H9 (cell line): ENCODE data around the gene QSER1. TPM values are rescaled to one million over a fixed set of nuclear protein-coding genes. Genes with fewer than 3 reads are reported as not detected.

Experiments
- DNase-seq: peaks from one replicate; pipeline ENCODE4 v3.0.0-alpha.2; 2017
- H2AFZ ChIP-seq: one replicate; pipeline ENCODE4 v1.6.1; 2013; ENCODE audit warnings: mild to moderate bottlenecking, low read length, control low read depth, moderate library complexity
- H2AK5ac ChIP-seq: 2 replicates; pipeline ENCODE4 v1.6.1; 2013; ENCODE audit warnings: low read length, control low read depth, mixed read lengths; ENCODE audit not compliant: insufficient read length
- H2BK120ac ChIP-seq: one replicate; pipeline ENCODE4 v1.6.1; 2013; ENCODE audit warnings: low read depth, mild to moderate bottlenecking, low read length, control low read depth, inconsistent platforms; ENCODE audit not compliant: poor library complexity, severe bottlenecking
- H2BK12ac ChIP-seq: 2 replicates; pipeline ENCODE4 v1.6.1; 2013; ENCODE audit warnings: low read length, control low read depth, mixed read lengths, low read depth; ENCODE audit not compliant: insufficient read length
- H2BK15ac ChIP-seq: 2 replicates; pipeline ENCODE4 v1.6.1; 2013; ENCODE audit warnings: low read depth, low read length, control low read depth
- H2BK20ac ChIP-seq: one replicate; pipeline ENCODE4 v1.6.1; 2013; ENCODE audit warnings: low read depth, mild to moderate bottlenecking, low read length, control low read depth, inconsistent platforms; ENCODE audit not compliant: poor library complexity, severe bottlenecking
- H2BK5ac ChIP-seq: 2 replicates; pipeline ENCODE4 v1.6.1; 2013; ENCODE audit warnings: low read length, control low read depth, mixed read lengths; ENCODE audit not compliant: insufficient read length
- H3K14ac ChIP-seq: 2 replicates; pipeline ENCODE4 v1.6.1; 2013; ENCODE audit warnings: low read length, control low read depth; ENCODE audit not compliant: insufficient read depth
- H3K18ac ChIP-seq: 2 replicates; pipeline ENCODE4 v1.6.1; 2013; ENCODE audit warnings: low read depth, mild to moderate bottlenecking, mixed read lengths, low read length, control low read depth; ENCODE audit not compliant: insufficient read length
- H3K23ac ChIP-seq: 2 replicates; pipeline ENCODE4 v1.6.1; 2013; ENCODE audit warnings: low read length, control low read depth, mixed read lengths, low read depth; ENCODE audit not compliant: insufficient read length
- H3K23me2 ChIP-seq: 2 replicates; pipeline ENCODE4 v1.6.1; 2013; ENCODE audit warnings: low read depth, mild to moderate bottlenecking, mixed read lengths, low read length, control low read depth; ENCODE audit not compliant: insufficient read length, poor library complexity, severe bottlenecking
- H3K27ac ChIP-seq: 2 replicates; pipeline ENCODE4 v1.5.1; 2013; ENCODE audit warnings: low read length, control low read depth, mixed read lengths, low read depth; ENCODE audit not compliant: insufficient read length
- H3K27me3 ChIP-seq: 2 replicates; pipeline ENCODE4 v1.6.1; 2013; ENCODE audit warnings: low read length, control low read depth, inconsistent platforms; ENCODE audit not compliant: insufficient read depth
- H3K4ac ChIP-seq: 2 replicates; pipeline ENCODE4 v1.6.1; 2013; ENCODE audit warnings: low read depth, mild to moderate bottlenecking, control low read depth, inconsistent platforms, low read length, moderate library complexity
- H3K4me1 ChIP-seq: 2 replicates; pipeline ENCODE4 v1.6.1; 2013; ENCODE audit warnings: low read length, control low read depth, inconsistent platforms; ENCODE audit not compliant: insufficient read depth
- H3K4me2 ChIP-seq: 2 replicates; pipeline ENCODE4 v1.6.1; 2013; ENCODE audit warnings: low read length, control low read depth, mixed read lengths; ENCODE audit not compliant: insufficient read length, insufficient read depth
- H3K56ac ChIP-seq: 2 replicates; pipeline ENCODE4 v1.6.1; 2013; ENCODE audit warnings: low read depth, mild to moderate bottlenecking, mixed read lengths, low read length, control low read depth; ENCODE audit not compliant: insufficient read length
- H3K79me1 ChIP-seq: 2 replicates; pipeline ENCODE4 v1.6.1; 2013; ENCODE audit warnings: low read depth, mild to moderate bottlenecking, moderate library complexity, low read length, control low read depth, inconsistent platforms; ENCODE audit not compliant: insufficient read depth, poor library complexity, severe bottlenecking
- H3K79me2 ChIP-seq: 2 replicates; pipeline ENCODE4 v1.6.1; 2013; ENCODE audit warnings: low read length, control low read depth, inconsistent platforms; ENCODE audit not compliant: insufficient read depth
- H3K9ac ChIP-seq: 2 replicates; pipeline ENCODE4 v1.6.1; 2013; ENCODE audit warnings: low read length, control low read depth, mixed read lengths; ENCODE audit not compliant: insufficient read length; ENCODE audit errors: extremely low read depth
- H3K9me3 ChIP-seq: one replicate; pipeline ENCODE4 v1.6.1; 2013; ENCODE audit warnings: low read depth, low read length, inconsistent platforms; ENCODE audit not compliant: control insufficient read depth
- H3T11ph ChIP-seq: one replicate; pipeline ENCODE4 v1.6.1; 2013; ENCODE audit warnings: mild to moderate bottlenecking, low read length, control low read depth, inconsistent platforms
- H4K20me1 ChIP-seq: one replicate; pipeline ENCODE4 v1.6.1; 2013; ENCODE audit not compliant: control insufficient read depth, insufficient read length, insufficient read depth
- H4K5ac ChIP-seq: 2 replicates; pipeline ENCODE4 v1.6.1; 2013; ENCODE audit warnings: low read depth, mild to moderate bottlenecking, mixed read lengths, low read length, control low read depth; ENCODE audit not compliant: insufficient read length
- H4K8ac ChIP-seq: replicated peaks from 2 replicates; pipeline ENCODE4 v1.6.1; 2013; ENCODE audit warnings: low read length, control low read depth, mixed read lengths, low read depth; ENCODE audit not compliant: insufficient read length
- H4K91ac ChIP-seq: 2 replicates; pipeline ENCODE4 v1.6.1; 2013; ENCODE audit warnings: low read depth, mild to moderate bottlenecking, moderate library complexity, mixed read lengths, low read length, control low read depth; ENCODE audit not compliant: insufficient read length
- H3K27ac Mint-ChIP-seq, 3 experiments: 2 replicates in 2 of 3; 3 replicates in 1 of 3; pipeline ENCODE4 v1.8.0; 2020 to 2021; ENCODE audit warnings: mixed read lengths in 3 of 3, mild to moderate bottlenecking in 1 of 3, moderate library complexity in 1 of 3
- H3K27me3 Mint-ChIP-seq: 2 replicates; pipeline ENCODE4 v1.8.0; 2021; ENCODE audit warnings: low read depth, mild to moderate bottlenecking, moderate library complexity, mixed read lengths
- H3K36me3 Mint-ChIP-seq, 3 experiments: 2 replicates in 2 of 3; 3 replicates in 1 of 3; pipeline ENCODE4 v1.8.0; 2020 to 2021; ENCODE audit warnings: low read depth in 3 of 3, mixed read lengths in 3 of 3; ENCODE audit not compliant: insufficient read depth in 1 of 3
- H3K4me1 Mint-ChIP-seq, 2 experiments: 2 replicates each; pipeline ENCODE4 v1.8.0; 2020; ENCODE audit warnings: mixed read lengths in 2 of 2
- H3K4me3 Mint-ChIP-seq, 2 experiments: 2 replicates in 1 of 2; 3 replicates in 1 of 2; pipeline ENCODE4 v1.8.0; 2020 to 2021; ENCODE audit warnings: mild to moderate bottlenecking in 2 of 2, mixed read lengths in 2 of 2, moderate library complexity in 1 of 2
- H3K9me3 Mint-ChIP-seq, 2 experiments: 2 replicates in 1 of 2; 3 replicates in 1 of 2; pipeline ENCODE4 v1.8.0; 2020; ENCODE audit warnings: mild to moderate bottlenecking in 2 of 2, mixed read lengths in 2 of 2, moderate library complexity in 1 of 2
- CTCF ChIP-seq: fragments of 200-600 bp; sonication (generic); conservative IDR thresholded peaks from 3 replicates; pipeline ENCODE4 v1.8.0; 2021; ENCODE audit warnings: antibody characterized with exemption, mild to moderate bottlenecking
- WGBS: extraction: QIAGEN DNeasy Blood & Tissue Kit; methylation state at CpG from one replicate; pipeline ENCODE4 v1.1.7; 2013; ENCODE audit warnings: missing lambda C conversion rate, low lambda C conversion rate, mixed read lengths; ENCODE audit not compliant: insufficient read length; ENCODE audit errors: extremely low coverage; 5-methylcytosine and 5-hydroxymethylcytosine counted together
- total RNA-seq: library from RNA; stranded (reverse); gene quantifications from 2 replicates; pipeline ENCODE4 v1.2.1, GENCODE V29; 2021

Gene QSER1
- total RNA-seq, 1 experiment from 2014 or later = 139 TPM

- Mint-ChIP-seq H3K36me3 (no peaks in the 10 kb centered on the region), H3K4me1 (peaks cover 19 to 23% of the 10 kb centered on the region in 2 experiments), H3K9me3 (no peaks in the 10 kb centered on the region), H3K4me3 (no peak overlapping the region), H3K27me3 (peaks cover 5% of the 10 kb centered on the region; the same call in 1 of the 2 replicates), H3K27ac (no peak overlapping the region)
- no peak overlapping the region for H2BK20ac ChIP-seq
- H3K4me2 ChIP-seq = no peak overlapping the region
- no peaks in the 10 kb centered on the region for H3K4me1 ChIP-seq
- no peak overlapping the region for H3K9ac ChIP-seq
- no peak overlapping the region for H3T11ph ChIP-seq
- H2BK15ac ChIP-seq = no peak overlapping the region
- H2BK12ac ChIP-seq = no peak overlapping the region
- no peak overlapping the region for H3K18ac ChIP-seq
- no peaks in the 10 kb centered on the region for H3K9me3 ChIP-seq
- no peaks in the 10 kb centered on the region for H4K20me1 ChIP-seq
- no peak for TF ChIP-seq CTCF
- H3K79me1 ChIP-seq = no peaks in the 10 kb centered on the region
- H4K8ac ChIP-seq = no peak overlapping the region
- H3K23me2 ChIP-seq = no peaks in the 10 kb centered on the region
- no CpG with 5 or more reads among the region's 1 CpG for WGBS
- H3K27me3 ChIP-seq = no peaks in the 10 kb centered on the region
- no peak overlapping the region for H3K4ac ChIP-seq
- H4K91ac ChIP-seq = no peak overlapping the region
- no peak overlapping the region for H2AFZ ChIP-seq
- no peak overlapping the region for H3K23ac ChIP-seq
- no peak overlapping the region for H4K5ac ChIP-seq
- no peak overlapping the region for H3K56ac ChIP-seq
- H3K14ac ChIP-seq = no peak overlapping the region
- no peak overlapping the region for H3K27ac ChIP-seq
- no peak overlapping the region for H2AK5ac ChIP-seq
- no peaks in the 10 kb centered on the region for H3K79me2 ChIP-seq
- no peak for DNase-seq
- H2BK5ac ChIP-seq = no peak overlapping the region
- no peak overlapping the region for H2BK120ac ChIP-seq
These were observed 129.3 kb downstream of the QSER1 start for GRCh38 chr11:33021937-33022336.
